ENCODE results near the gene SLCO6A1. TPM values are rescaled to one million over a fixed set of nuclear protein-coding genes. Genes with fewer than 3 reads are reported as not detected.
"Not testable (repeated sequence)": the region's sequence is repeated elsewhere in the genome, so short reads cannot be mapped to it uniquely, and the experiment has no call there.

The SLCO6A1 gene
- polyA plus RNA-seq, 4 donors = not detected

- not testable (repeated sequence) for H3K27me3 ChIP-seq (ENCODE audit: control insufficient read depth in 3 of 3, insufficient read depth in 3 of 3, low read length in 3 of 3)
- WGBS, 3 donors = 94 to 95% (median 94%) methylated on average over 33 to 35 of the region's 35 CpGs
Observed at GRCh38 chr5:102491261-102491914, 7.4 kb downstream of the SLCO6A1 start.

GRCh38 chr5:102483736-102484135, 15.1 kb downstream of the SLCO6A1 start:
- no peaks in the 10 kb centered on the region for H3K9me3 ChIP-seq (ENCODE audit: control insufficient read depth in 2 of 2, insufficient read depth in 1 of 2, low read depth in 1 of 2, low read length in 1 of 2)
- H3K27ac ChIP-seq (ENCODE audit: low read depth in 1 of 3, low read length in 2 of 3) = no peak overlapping the region
- FAIRE-seq = no peak
- no peaks in the 10 kb centered on the region for H3K27me3 ChIP-seq (ENCODE audit: control insufficient read depth in 3 of 3, insufficient read depth in 3 of 3, low read length in 3 of 3)
- WGBS, 3 donors = 55 to 71% (median 59%) methylated on average over 2 of the region's 2 CpGs
- no peaks in the 10 kb centered on the region for H3K4me1 ChIP-seq (ENCODE audit: control insufficient read depth in 3 of 3, insufficient read depth in 2 of 3, low read depth in 1 of 3, low read length in 2 of 3)
- no peak overlapping the region for H3K4me3 ChIP-seq (ENCODE audit: low read depth in 1 of 3, low read length in 3 of 3)
- no peaks in the 10 kb centered on the region for H3K36me3 ChIP-seq (ENCODE audit: control insufficient read depth in 3 of 3, insufficient read depth in 2 of 3, low read depth in 1 of 3, low read length in 3 of 3)
- DNase-seq = no peak

More at GRCh38 chr5:102491261-102491914, 7.4 kb downstream of the SLCO6A1 start:
- not testable (repeated sequence) for DNase-seq; FAIRE-seq; H3K4me3 ChIP-seq (ENCODE audit: low read depth in 1 of 3, low read length in 3 of 3); H3K36me3 ChIP-seq (ENCODE audit: control insufficient read depth in 3 of 3, insufficient read depth in 2 of 3, low read depth in 1 of 3, low read length in 3 of 3); H3K4me1 ChIP-seq (ENCODE audit: control insufficient read depth in 3 of 3, insufficient read depth in 2 of 3, low read depth in 1 of 3, low read length in 2 of 3); H3K27ac ChIP-seq (ENCODE audit: low read depth in 1 of 3, low read length in 2 of 3)
- peaks cover 0 to 11% of the 10 kb centered on the region in 2 donors for H3K9me3 ChIP-seq (ENCODE audit: control insufficient read depth in 2 of 2, insufficient read depth in 1 of 2, low read depth in 1 of 2, low read length in 1 of 2)

GRCh38 chr5:102481054-102481715, 17.6 kb downstream of the SLCO6A1 start:
- Histone ChIP-seq H3K4me3 (ENCODE audit: low read depth in 1 of 3, low read length in 3 of 3) (no peak overlapping the region), H3K9me3 (ENCODE audit: control insufficient read depth in 2 of 2, insufficient read depth in 1 of 2, low read depth in 1 of 2, low read length in 1 of 2) (no peaks in the 10 kb centered on the region), H3K36me3 (ENCODE audit: control insufficient read depth in 3 of 3, insufficient read depth in 2 of 3, low read depth in 1 of 3, low read length in 3 of 3) (no peaks in the 10 kb centered on the region), H3K27me3 (ENCODE audit: control insufficient read depth in 3 of 3, insufficient read depth in 3 of 3, low read length in 3 of 3) (no peaks in the 10 kb centered on the region), H3K27ac (ENCODE audit: low read depth in 1 of 3, low read length in 2 of 3) (no peak overlapping the region), H3K4me1 (ENCODE audit: control insufficient read depth in 3 of 3, insufficient read depth in 2 of 3, low read depth in 1 of 3, low read length in 2 of 3) (no peaks in the 10 kb centered on the region)
- FAIRE-seq (no peak), DNase-seq (no peak)
- WGBS, 3 donors = 30 to 40% (median 32%) methylated on average over 1 of the region's 1 CpG

GRCh38 chr5:102453716-102454115, 45.1 kb downstream of the SLCO6A1 start:
- no peak overlapping the region for H3K4me3 ChIP-seq (ENCODE audit: low read depth in 1 of 3, low read length in 3 of 3)
- no peaks in the 10 kb centered on the region for H3K4me1 ChIP-seq (ENCODE audit: control insufficient read depth in 3 of 3, insufficient read depth in 2 of 3, low read depth in 1 of 3, low read length in 2 of 3)
- H3K27me3 ChIP-seq (ENCODE audit: control insufficient read depth in 3 of 3, insufficient read depth in 3 of 3, low read length in 3 of 3) = no peaks in the 10 kb centered on the region
- FAIRE-seq (no peak), DNase-seq (no peak)
- H3K27ac ChIP-seq (ENCODE audit: low read depth in 1 of 3, low read length in 2 of 3) = no peak overlapping the region
- no peaks in the 10 kb centered on the region for H3K36me3 ChIP-seq (ENCODE audit: control insufficient read depth in 3 of 3, insufficient read depth in 2 of 3, low read depth in 1 of 3, low read length in 3 of 3)
- peaks cover 3 to 12% of the 10 kb centered on the region in 2 donors for H3K9me3 ChIP-seq (ENCODE audit: control insufficient read depth in 2 of 2, insufficient read depth in 1 of 2, low read depth in 1 of 2, low read length in 1 of 2)

- H3K27ac ChIP-seq (ENCODE audit: low read depth in 1 of 3, low read length in 2 of 3) = no peak overlapping the region
- no peak for FAIRE-seq
- H3K36me3 ChIP-seq (ENCODE audit: control insufficient read depth in 3 of 3, insufficient read depth in 2 of 3, low read depth in 1 of 3, low read length in 3 of 3) = no peaks in the 10 kb centered on the region
- no peaks in the 10 kb centered on the region for H3K27me3 ChIP-seq (ENCODE audit: control insufficient read depth in 3 of 3, insufficient read depth in 3 of 3, low read length in 3 of 3)
- no peaks in the 10 kb centered on the region for H3K4me1 ChIP-seq (ENCODE audit: control insufficient read depth in 3 of 3, insufficient read depth in 2 of 3, low read depth in 1 of 3, low read length in 2 of 3)
- 81 to 90% (median 81%) methylated on average over 3 of the region's 3 CpGs for WGBS, 3 donors
- H3K9me3 ChIP-seq (ENCODE audit: control insufficient read depth in 2 of 2, insufficient read depth in 1 of 2, low read depth in 1 of 2, low read length in 1 of 2) = peaks cover 3 to 12% of the 10 kb centered on the region in 2 donors
- no peak overlapping the region for H3K4me3 ChIP-seq (ENCODE audit: low read depth in 1 of 3, low read length in 3 of 3)
- no peak for DNase-seq
Observed at GRCh38 chr5:102451082-102451481, 47.7 kb downstream of the SLCO6A1 start.

GRCh38 chr5:102450313-102450990, 48.3 kb downstream of the SLCO6A1 start:
- Histone ChIP-seq H3K36me3 (ENCODE audit: control insufficient read depth in 3 of 3, insufficient read depth in 2 of 3, low read depth in 1 of 3, low read length in 3 of 3) (no peaks in the 10 kb centered on the region), H3K4me1 (ENCODE audit: control insufficient read depth in 3 of 3, insufficient read depth in 2 of 3, low read depth in 1 of 3, low read length in 2 of 3) (no peaks in the 10 kb centered on the region), H3K9me3 (ENCODE audit: control insufficient read depth in 2 of 2, insufficient read depth in 1 of 2, low read depth in 1 of 2, low read length in 1 of 2) (peaks cover 3 to 12% of the 10 kb centered on the region in 2 donors), H3K27ac (ENCODE audit: low read depth in 1 of 3, low read length in 2 of 3) (no peak overlapping the region), H3K27me3 (ENCODE audit: control insufficient read depth in 3 of 3, insufficient read depth in 3 of 3, low read length in 3 of 3) (no peaks in the 10 kb centered on the region), H3K4me3 (ENCODE audit: low read depth in 1 of 3, low read length in 3 of 3) (no peak overlapping the region)
- FAIRE-seq (no peak), DNase-seq (no peak)
- WGBS, 3 donors = 80 to 89% (median 89%) methylated on average over 5 of the region's 5 CpGs

GRCh38 chr5:102433473-102433872, 65.3 kb downstream of the SLCO6A1 start:
- no peaks in the 10 kb centered on the region for H3K9me3 ChIP-seq (ENCODE audit: control insufficient read depth in 2 of 2, insufficient read depth in 1 of 2, low read depth in 1 of 2, low read length in 1 of 2)
- WGBS, 3 donors = 43 to 47% (median 45%) methylated on average over 2 of the region's 2 CpGs
- H3K27me3 ChIP-seq (ENCODE audit: control insufficient read depth in 3 of 3, insufficient read depth in 3 of 3, low read length in 3 of 3) = no peaks in the 10 kb centered on the region
- no peak overlapping the region for H3K27ac ChIP-seq (ENCODE audit: low read depth in 1 of 3, low read length in 2 of 3)
- H3K4me1 ChIP-seq (ENCODE audit: control insufficient read depth in 3 of 3, insufficient read depth in 2 of 3, low read depth in 1 of 3, low read length in 2 of 3) = no peaks in the 10 kb centered on the region
- H3K36me3 ChIP-seq (ENCODE audit: control insufficient read depth in 3 of 3, insufficient read depth in 2 of 3, low read depth in 1 of 3, low read length in 3 of 3) = no peaks in the 10 kb centered on the region
- H3K4me3 ChIP-seq (ENCODE audit: low read depth in 1 of 3, low read length in 3 of 3) = no peak overlapping the region
- FAIRE-seq = no peak
- no peak for DNase-seq

GRCh38 chr5:102421647-102422046, 77.2 kb downstream of the SLCO6A1 start:
- no peaks in the 10 kb centered on the region for H3K36me3 ChIP-seq (ENCODE audit: control insufficient read depth in 3 of 3, insufficient read depth in 2 of 3, low read depth in 1 of 3, low read length in 3 of 3)
- H3K27ac ChIP-seq (ENCODE audit: low read depth in 1 of 3, low read length in 2 of 3) = no peak overlapping the region
- FAIRE-seq = no peak
- WGBS, 3 donors = 49 to 68% (median 67%) methylated on average over 3 of the region's 3 CpGs
- no peaks in the 10 kb centered on the region for H3K27me3 ChIP-seq (ENCODE audit: control insufficient read depth in 3 of 3, insufficient read depth in 3 of 3, low read length in 3 of 3)
- H3K9me3 ChIP-seq (ENCODE audit: control insufficient read depth in 2 of 2, insufficient read depth in 1 of 2, low read depth in 1 of 2, low read length in 1 of 2) = no peaks in the 10 kb centered on the region
- H3K4me1 ChIP-seq (ENCODE audit: control insufficient read depth in 3 of 3, insufficient read depth in 2 of 3, low read depth in 1 of 3, low read length in 2 of 3) = no peaks in the 10 kb centered on the region
- DNase-seq = no peak
- no peak overlapping the region for H3K4me3 ChIP-seq (ENCODE audit: low read depth in 1 of 3, low read length in 3 of 3)

All from small intestine (tissue), 7 donors.